ENCODE data around the gene KCNV2.

GRCh38 chr9:2711716-2712115 lies 5.6 kb upstream of the KCNV2 start:
- no peak for TF ChIP-seq CTCF (conservative IDR thresholded peaks at IDR 0.05 in 1 of 2, IDR thresholded peaks at IDR 0.05 in 1 of 2; ENCODE audit: low read depth in 1 of 2, low read length in 2 of 2)
- no peak for TF ChIP-seq EZH2 (IDR thresholded peaks at IDR 0.05; ENCODE audit: low read length, missing control alignments)
